Type B pancreatic cell (in vitro differentiated cells): Measurements from ENCODE around the gene SLC38A10. TPM values are rescaled to one million over a fixed set of nuclear protein-coding genes. Genes with fewer than 3 reads are reported as not detected.

ENCODE experiments used
- DNase-seq: peaks from one replicate; pipeline ENCODE4 v3.0.0; 2021; ENCODE audit warnings: mixed read lengths; ENCODE audit not compliant: unreplicated experiment; ENCODE audit errors: extremely low spot score
- H3K27ac Mint-ChIP-seq: 2 replicates; pipeline ENCODE4 v1.8.0; 2021; ENCODE audit warnings: mild to moderate bottlenecking, mixed read lengths
- H3K27me3 Mint-ChIP-seq: 2 replicates; pipeline ENCODE4 v1.8.0; 2021; ENCODE audit warnings: mixed read lengths
- H3K36me3 Mint-ChIP-seq: 2 replicates; pipeline ENCODE4 v1.8.0; 2021; ENCODE audit warnings: mixed read lengths
- H3K4me1 Mint-ChIP-seq: one replicate; pipeline ENCODE4 v1.8.0; 2021; ENCODE audit warnings: mixed read lengths; ENCODE audit not compliant: unreplicated experiment
- H3K4me3 Mint-ChIP-seq: 2 replicates; pipeline ENCODE4 v1.8.0; 2021; ENCODE audit warnings: mild to moderate bottlenecking, mixed read lengths
- H3K9me3 Mint-ChIP-seq: 2 replicates; pipeline ENCODE4 v1.8.0; 2021; ENCODE audit warnings: mixed read lengths
- CTCF ChIP-seq: fragments of 200-600 bp; sonication (generic); conservative IDR thresholded peaks from 2 replicates; pipeline ENCODE4 v1.5.0; 2021; ENCODE audit warnings: antibody characterized with exemption, mild to moderate bottlenecking
- total RNA-seq: library from RNA; stranded (reverse); gene quantifications from 2 replicates; pipeline ENCODE4 v1.2.1, GENCODE V29; 2021; ENCODE audit warnings: low replicate concordance

The SLC38A10 gene
- total RNA-seq, 1 donor from 2014 or later = 85.0 TPM

GRCh38 chr17:81288715-81289114 is 6.4 kb downstream of the SLC38A10 start:
- no peak overlapping the region for H3K4me3 Mint-ChIP-seq
- TF ChIP-seq CTCF = no peak

GRCh38 chr17:81287741-81288430 is 7.2 kb downstream of the SLC38A10 start:
- Mint-ChIP-seq H3K4me3 (no peak overlapping the region), H3K36me3 (peaks cover 4% of the 10 kb centered on the region), H3K27ac (no peak overlapping the region), H3K27me3 (no peaks in the 10 kb centered on the region), H3K4me1 (peaks cover 5% of the 10 kb centered on the region), H3K9me3 (no peaks in the 10 kb centered on the region)
- no peak for DNase-seq
- TF ChIP-seq CTCF = no peak

More at GRCh38 chr17:81288715-81289114, 6.4 kb downstream of the SLC38A10 start:
- Mint-ChIP-seq H3K36me3 (peaks cover 4% of the 10 kb centered on the region), H3K27me3 (no peaks in the 10 kb centered on the region), H3K4me1 (peaks cover 6% of the 10 kb centered on the region), H3K9me3 (no peaks in the 10 kb centered on the region), H3K27ac (no peak overlapping the region)
- DNase-seq = no peak

- Mint-ChIP-seq H3K36me3 (peaks cover 4% of the 10 kb centered on the region), H3K9me3 (no peaks in the 10 kb centered on the region), H3K4me1 (peaks cover 5% of the 10 kb centered on the region), H3K27ac (no peak overlapping the region), H3K27me3 (no peaks in the 10 kb centered on the region), H3K4me3 (no peak overlapping the region)
- no peak for TF ChIP-seq CTCF
- DNase-seq = no peak
These were observed 8.0 kb downstream of the SLC38A10 start for GRCh38 chr17:81287152-81287551.

- no peaks in the 10 kb centered on the region for H3K9me3 Mint-ChIP-seq
- no peak for TF ChIP-seq CTCF
- peaks cover 4% of the 10 kb centered on the region for H3K36me3 Mint-ChIP-seq
- DNase-seq = no peak
- H3K27ac Mint-ChIP-seq = no peak overlapping the region
- no peaks in the 10 kb centered on the region for H3K27me3 Mint-ChIP-seq
- no peak overlapping the region for H3K4me3 Mint-ChIP-seq
- H3K4me1 Mint-ChIP-seq = peaks cover 3% of the 10 kb centered on the region
These were observed 8.5 kb downstream of the SLC38A10 start for GRCh38 chr17:81286491-81287145.

GRCh38 chr17:81285894-81286293 is 9.2 kb downstream of the SLC38A10 start:
- Mint-ChIP-seq H3K27ac (no peak overlapping the region), H3K4me1 (no peaks in the 10 kb centered on the region)

More at GRCh38 chr17:81285894-81286293, 9.2 kb downstream of the SLC38A10 start:
- H3K27me3 Mint-ChIP-seq = no peaks in the 10 kb centered on the region
- no peak for DNase-seq
- no peak overlapping the region for H3K4me3 Mint-ChIP-seq
- no peak for TF ChIP-seq CTCF
- H3K36me3 Mint-ChIP-seq = peaks cover 4% of the 10 kb centered on the region
- H3K9me3 Mint-ChIP-seq = no peaks in the 10 kb centered on the region
